ENCODE results near the gene TCEA2. TPM values are rescaled to one million over a fixed set of nuclear protein-coding genes. Genes with fewer than 3 reads are reported as not detected.

The TCEA2 gene
- total RNA-seq, 1 donor from 2014 or later, result 23.2 TPM

GRCh38 chr20:64048402-64049044, 14.5 kb upstream of the TCEA2 start:
- Mint-ChIP-seq H3K27ac (no peak overlapping the region), H3K4me1 (peaks cover 4% of the 10 kb centered on the region), H3K27me3 (ENCODE audit: insufficient read depth, low read depth) (peaks cover 59% of the 10 kb centered on the region), H3K9me3 (no peaks in the 10 kb centered on the region), H3K36me3 (no peaks in the 10 kb centered on the region), H3K4me3 (no peak overlapping the region)
- no peak overlapping the region for H3K9ac ChIP-seq
- no peaks in the 10 kb centered on the region for H3K79me2 ChIP-seq (ENCODE audit: low read depth)
- H3K4me1 ChIP-seq, result peaks cover 8% of the 10 kb centered on the region
- peak; percentile 70 for DNase-seq (ENCODE audit: low spot score)
- peaks cover 18% of the 10 kb centered on the region for H4K20me1 ChIP-seq (ENCODE audit: low read depth)
- no peaks in the 10 kb centered on the region for H3K9me3 ChIP-seq (ENCODE audit: low read depth)
- TF ChIP-seq EZH2 (IDR thresholded peaks at IDR 0.05), result peak; percentile 95
- peak; percentile 92 for TF ChIP-seq EZH2phosphoT487 (IDR thresholded peaks at IDR 0.05)
- TF ChIP-seq CTCF (IDR thresholded peaks at IDR 0.05), result no peak
- H3F3A ChIP-seq (ENCODE audit: low read depth), result peaks cover 27% of the 10 kb centered on the region
- peak overlapping the region; percentile 35 for H3K4me3 ChIP-seq
- peaks cover 98% of the 10 kb centered on the region for H3K27me3 ChIP-seq
- peak overlapping the region; percentile 67 for H3K4me2 ChIP-seq
- peak overlapping the region; percentile 63 for H2AFZ ChIP-seq (replicated peaks)
- H3K27ac ChIP-seq, result no peak overlapping the region
- H3K36me3 ChIP-seq, result no peaks in the 10 kb centered on the region

- peak within 1 kb of the TSS; percentile 35 for H3K4me3 ChIP-seq
- peak within 1 kb of the TSS; percentile 65 for H3K4me3 Mint-ChIP-seq
- no peaks in the 10 kb centered on the region for H3K9me3 Mint-ChIP-seq
- H3K27me3 Mint-ChIP-seq (ENCODE audit: insufficient read depth, low read depth), result peaks cover 52% of the 10 kb centered on the region
- no peaks in the 10 kb centered on the region for H3K9me3 ChIP-seq (ENCODE audit: low read depth)
- peaks cover 90% of the 10 kb centered on the region for H3K27me3 ChIP-seq
- H3K79me2 ChIP-seq (ENCODE audit: low read depth), result no peaks in the 10 kb centered on the region
- H3K27ac ChIP-seq, result no peak within 1 kb of the TSS
- H3K36me3 ChIP-seq, result no peaks in the 10 kb centered on the region
- H3K4me1 ChIP-seq, result peaks cover 12% of the 10 kb centered on the region
- H3K9ac ChIP-seq, result no peak within 1 kb of the TSS
- DNase-seq (ENCODE audit: low spot score), result peak; percentile 82
- peak within 1 kb of the TSS; percentile 67 for H3K4me2 ChIP-seq
- H4K20me1 ChIP-seq (ENCODE audit: low read depth), result peaks cover 18% of the 10 kb centered on the region
- H3K27ac Mint-ChIP-seq, result no peak within 1 kb of the TSS
- H3K36me3 Mint-ChIP-seq, result no peaks in the 10 kb centered on the region
- H3F3A ChIP-seq (ENCODE audit: low read depth), result peaks cover 19% of the 10 kb centered on the region
- peak within 1 kb of the TSS; percentile 63 for H2AFZ ChIP-seq (replicated peaks)
- peaks cover 9% of the 10 kb centered on the region for H3K4me1 Mint-ChIP-seq
- TF ChIP-seq CTCF (IDR thresholded peaks at IDR 0.05) (no peak), EZH2phosphoT487 (IDR thresholded peaks at IDR 0.05) (no peak), EZH2 (IDR thresholded peaks at IDR 0.05) (no peak)
Observed at GRCh38 chr20:64049060-64049877, 13.7 kb upstream of the TCEA2 start, which contains the start of gene SOX18. Gene SOX18, minus strand, starts transcription at chr20:64049639. Its CDS starts 123 bp downstream, at chr20:64049516.

- no peaks in the 10 kb centered on the region for H3K9me3 ChIP-seq (ENCODE audit: low read depth)
- H3K36me3 ChIP-seq, result no peaks in the 10 kb centered on the region
- H4K20me1 ChIP-seq (ENCODE audit: low read depth), result peaks cover 18% of the 10 kb centered on the region
- Mint-ChIP-seq H3K4me1 (peaks cover 13% of the 10 kb centered on the region), H3K27me3 (ENCODE audit: insufficient read depth, low read depth) (peaks cover 46% of the 10 kb centered on the region), H3K36me3 (no peaks in the 10 kb centered on the region), H3K9me3 (no peaks in the 10 kb centered on the region), H3K27ac (no peak overlapping the region), H3K4me3 (no peak overlapping the region)
- DNase-seq (ENCODE audit: low spot score), result no peak
- H3F3A ChIP-seq (ENCODE audit: low read depth), result peaks cover 19% of the 10 kb centered on the region
- TF ChIP-seq EZH2phosphoT487 (IDR thresholded peaks at IDR 0.05) (peak; percentile 40), CTCF (IDR thresholded peaks at IDR 0.05) (no peak), EZH2 (IDR thresholded peaks at IDR 0.05) (peak; percentile 51)
- H3K79me2 ChIP-seq (ENCODE audit: low read depth), result no peaks in the 10 kb centered on the region
- peaks cover 84% of the 10 kb centered on the region for H3K27me3 ChIP-seq
- H3K4me3 ChIP-seq, result peak overlapping the region; percentile 13
- no peak overlapping the region for H2AFZ ChIP-seq (replicated peaks)
- H3K9ac ChIP-seq, result no peak overlapping the region
- H3K27ac ChIP-seq, result no peak overlapping the region
- H3K4me2 ChIP-seq, result peak overlapping the region; percentile 67
- H3K4me1 ChIP-seq, result peaks cover 12% of the 10 kb centered on the region
Observed at GRCh38 chr20:64049878-64050260, 13.1 kb upstream of the TCEA2 start.

All from neural progenitor cell (in vitro differentiated cells).